Activated T-cell treated with anti-CD3 and anti-CD28 coated beads, Interleukin-2, amount 50 U/mL, for 72 hours (primary cell): ENCODE measurements around the gene PROZ. TPM values are rescaled to one million over a fixed set of nuclear protein-coding genes. Genes with fewer than 3 reads are reported as not detected.
A peak's percentile ranks its signal among the peaks of the same experiment; 100 is the strongest.
"Not testable (repeated sequence)": the region's sequence is repeated elsewhere in the genome, so short reads cannot be mapped to it uniquely, and the experiment has no call there.

Experiments used
- ATAC-seq, 2 donors: fragments of 150-1000 bp; cut with Tn5 transposase; replicated peaks in 1 of 2; 2 replicates each; pipeline ENCODE4 v1.10.0; 2021; ENCODE audit warnings: moderate library complexity in 2 of 2, mild to moderate bottlenecking in 1 of 2
- DNase-seq, 2 donors: peaks; one replicate each; pipeline ENCODE4 v3.0.0; 2021 to 2022; ENCODE audit warnings: mixed read lengths in 1 of 2
- H3K27ac Mint-ChIP-seq: one replicate; pipeline ENCODE4 v1.8.0; 2022; ENCODE audit warnings: mild to moderate bottlenecking, moderate library complexity, mixed read lengths
- H3K27me3 Mint-ChIP-seq: one replicate; pipeline ENCODE4 v1.8.0; 2022; ENCODE audit warnings: low read depth, mixed read lengths
- H3K36me3 Mint-ChIP-seq, 2 donors: one replicate each; pipeline ENCODE4 v1.8.0; 2022; ENCODE audit warnings: mixed read lengths in 2 of 2, mild to moderate bottlenecking in 1 of 2; ENCODE audit not compliant: insufficient read depth in 2 of 2
- H3K4me1 Mint-ChIP-seq: one replicate; pipeline ENCODE4 v1.8.0; 2022; ENCODE audit warnings: low read depth, mixed read lengths
- H3K4me3 Mint-ChIP-seq, 2 donors: one replicate each; pipeline ENCODE4 v1.8.0; 2022; ENCODE audit warnings: mild to moderate bottlenecking in 2 of 2, mixed read lengths in 2 of 2, moderate library complexity in 2 of 2
- H3K9me3 Mint-ChIP-seq, 2 donors: one replicate each; pipeline ENCODE4 v1.8.0; 2022; ENCODE audit warnings: mixed read lengths in 2 of 2
- total RNA-seq, 2 donors: library from RNA; stranded (reverse); gene quantifications; one replicate each; pipeline ENCODE4 v1.2.3, GENCODE V29; 2022

Gene PROZ
- total RNA-seq, 2 donors from 2014 or later, result not detected

DNA sequence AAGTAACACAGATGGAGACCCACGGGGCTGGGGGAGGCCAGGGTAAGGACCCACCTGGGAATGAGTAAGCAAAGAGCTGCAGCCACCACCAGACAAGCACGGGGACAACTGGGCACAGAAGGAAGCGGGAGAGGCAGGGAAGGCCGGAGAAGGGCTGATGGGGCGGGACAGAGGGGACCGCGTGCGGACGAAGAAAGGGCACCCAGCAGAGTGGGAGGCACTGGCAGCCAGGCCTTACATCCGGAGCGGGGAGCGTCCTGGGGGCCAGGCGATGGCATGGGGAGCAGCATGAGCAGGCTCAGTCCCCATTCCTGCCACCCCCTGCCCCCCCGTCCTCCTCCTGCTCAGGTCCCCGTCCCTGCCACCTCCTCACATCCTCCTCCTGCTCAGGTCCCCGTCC, 3.0 kb downstream of the PROZ start:
- DNase-seq (no peak), ATAC-seq (peak in 1 of 2 donors; percentile 19)
- H3K9me3 Mint-ChIP-seq, result peaks cover 0 to 2% of the 10 kb centered on the region in 2 donors
- peaks cover 13% of the 10 kb centered on the region for H3K4me1 Mint-ChIP-seq
- no peak overlapping the region for H3K27ac Mint-ChIP-seq
- peak overlapping the region; percentile 52 to 58 for H3K4me3 Mint-ChIP-seq
- H3K36me3 Mint-ChIP-seq, result peaks cover 1 to 4% of the 10 kb centered on the region in 2 donors
- H3K27me3 Mint-ChIP-seq, result no peaks in the 10 kb centered on the region

GRCh38 chr13:113161975-113162374, 3.5 kb downstream of the PROZ start:
- not testable (repeated sequence) for H3K27ac Mint-ChIP-seq, ATAC-seq, H3K9me3 Mint-ChIP-seq, DNase-seq, H3K27me3 Mint-ChIP-seq, H3K4me3 Mint-ChIP-seq, H3K36me3 Mint-ChIP-seq
- peaks cover 16% of the 10 kb centered on the region for H3K4me1 Mint-ChIP-seq

DNA sequence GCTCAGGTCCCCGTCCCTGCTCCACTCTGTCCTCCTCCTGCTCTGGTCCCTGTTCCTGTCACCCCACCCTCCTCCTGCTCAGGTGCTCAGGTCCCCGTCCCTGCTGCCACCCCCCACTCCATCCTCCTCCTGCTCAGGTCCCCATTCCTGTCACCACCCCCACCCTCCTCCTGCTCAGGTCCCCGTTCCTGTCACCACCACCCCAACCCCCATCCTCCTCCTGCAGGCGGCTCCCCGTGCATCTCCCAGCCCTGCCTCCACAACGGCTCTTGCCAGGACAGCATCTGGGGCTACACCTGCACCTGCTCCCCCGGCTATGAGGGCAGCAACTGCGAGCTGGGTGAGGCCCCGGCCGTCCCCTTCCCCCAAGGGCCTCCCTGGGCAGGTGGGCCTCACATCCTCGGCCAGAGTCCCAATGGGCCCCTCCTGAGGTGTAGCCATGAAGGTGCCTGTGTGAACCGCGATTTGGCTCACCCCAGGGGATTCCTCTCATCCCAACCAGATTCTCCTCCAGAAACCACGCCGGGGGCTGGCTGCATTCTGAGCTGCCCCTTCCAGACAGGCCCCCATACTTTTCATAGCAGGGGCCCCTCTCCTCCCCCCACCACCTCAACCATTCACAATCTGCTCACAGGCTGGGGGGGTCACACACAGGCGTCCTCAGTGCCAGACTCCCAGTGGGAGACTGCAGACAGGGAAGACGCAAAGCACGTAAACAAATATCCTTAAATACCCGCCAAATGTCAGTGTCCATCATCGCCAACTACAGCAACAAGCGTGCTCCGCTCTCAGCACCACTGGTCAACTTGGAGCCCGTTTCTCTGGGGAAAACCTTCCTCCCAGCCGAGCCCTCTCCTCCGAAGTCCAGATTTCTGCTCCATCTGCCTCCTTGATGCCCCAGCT, 4.6 kb downstream of the PROZ start:
- Mint-ChIP-seq H3K4me3 (peak overlapping the region; percentile 38 to 54), H3K9me3 (peaks cover 0 to 2% of the 10 kb centered on the region in 2 donors), H3K36me3 (peaks cover 2 to 4% of the 10 kb centered on the region in 2 donors), H3K27me3 (no peaks in the 10 kb centered on the region), H3K4me1 (peaks cover 16% of the 10 kb centered on the region), H3K27ac (peak overlapping the region; percentile 21)
- peak; percentile 27 to 46 for ATAC-seq
- DNase-seq, result no peak

DNA sequence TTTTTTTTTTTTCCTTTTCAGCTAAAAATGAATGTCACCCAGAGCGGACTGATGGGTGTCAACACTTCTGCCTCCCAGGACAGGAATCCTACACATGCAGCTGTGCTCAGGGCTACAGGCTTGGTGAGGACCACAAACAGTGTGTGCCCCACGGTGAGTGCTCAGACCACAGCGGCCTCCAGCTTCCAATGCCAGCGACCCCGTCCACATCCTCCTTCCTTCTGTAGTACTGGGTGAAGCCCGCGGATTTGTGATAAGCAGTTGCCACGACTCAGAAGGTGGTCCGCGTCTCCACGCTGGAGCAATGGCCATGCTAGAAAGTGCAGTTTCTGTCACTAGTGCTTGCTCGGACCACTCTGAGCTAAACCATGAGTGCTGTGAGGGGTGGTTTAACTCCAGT, 6.0 kb downstream of the PROZ start:
- Mint-ChIP-seq H3K9me3 (peaks cover 2% of the 10 kb centered on the region in 2 donors), H3K4me3 (no peak overlapping the region), H3K27ac (no peak overlapping the region), H3K4me1 (peaks cover 16% of the 10 kb centered on the region), H3K36me3 (peaks cover 8 to 18% of the 10 kb centered on the region in 2 donors), H3K27me3 (no peaks in the 10 kb centered on the region)
- no peak for ATAC-seq
- DNase-seq, result no peak

DNA sequence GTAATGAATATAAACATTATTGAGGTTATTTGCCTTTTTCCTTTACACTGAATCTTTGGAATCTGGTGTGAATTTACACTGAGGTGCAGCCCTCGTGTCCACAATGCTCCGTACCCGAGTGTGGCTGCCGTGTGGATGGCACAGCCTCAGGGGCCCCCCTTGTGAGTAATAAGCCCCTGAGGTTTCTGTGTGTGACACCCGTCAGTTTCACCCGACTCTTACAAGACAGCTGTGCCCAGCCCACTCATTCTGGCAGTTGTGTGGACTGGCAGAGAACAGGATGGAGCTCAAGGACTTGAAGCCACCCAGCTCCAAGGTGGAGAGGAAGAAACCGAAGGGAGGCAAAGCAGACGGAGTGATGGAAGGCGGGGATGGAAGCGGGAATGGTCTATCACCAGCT, 7.8 kb downstream of the PROZ start:
- Mint-ChIP-seq H3K4me3 (no peak overlapping the region), H3K4me1 (peaks cover 11% of the 10 kb centered on the region), H3K9me3 (peaks cover 2% of the 10 kb centered on the region in 2 donors), H3K27me3 (no peaks in the 10 kb centered on the region), H3K36me3 (peaks cover 8 to 23% of the 10 kb centered on the region in 2 donors), H3K27ac (no peak overlapping the region)
- DNase-seq, result peak in 1 of 2 donors; percentile 19
- peak; percentile 69 to 76 for ATAC-seq

GRCh38 chr13:113166681-113167080, 8.2 kb downstream of the PROZ start:
- Mint-ChIP-seq H3K4me3 (no peak overlapping the region), H3K36me3 (peaks cover 8 to 23% of the 10 kb centered on the region in 2 donors), H3K4me1 (peaks cover 8% of the 10 kb centered on the region), H3K27me3 (no peaks in the 10 kb centered on the region), H3K9me3 (peaks cover 2% of the 10 kb centered on the region in 2 donors), H3K27ac (no peak overlapping the region)
- DNase-seq, result no peak
- ATAC-seq, result peak in 1 of 2 donors; percentile 5

DNA sequence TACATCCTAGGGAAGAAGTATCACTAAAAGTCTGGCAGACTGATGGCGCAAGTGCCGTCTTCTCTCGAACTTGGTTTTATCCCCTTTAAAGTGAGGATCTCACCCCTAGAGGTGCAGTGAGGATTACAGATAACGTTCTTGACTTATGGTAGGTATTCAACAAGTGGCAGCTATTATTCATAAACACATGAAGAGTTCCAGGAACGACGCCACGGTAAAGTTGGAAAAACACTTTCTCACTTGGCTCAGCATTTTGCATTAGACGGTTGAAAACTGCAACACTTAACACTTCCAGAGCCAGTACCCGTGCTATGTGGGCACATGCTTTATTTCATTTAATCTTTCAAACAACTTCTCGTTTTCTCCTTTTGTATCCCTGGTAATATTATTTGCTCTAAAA, 8.7 kb downstream of the PROZ start:
- Mint-ChIP-seq H3K4me3 (no peak overlapping the region), H3K36me3 (peaks cover 8 to 23% of the 10 kb centered on the region in 2 donors), H3K27me3 (no peaks in the 10 kb centered on the region), H3K4me1 (peaks cover 8% of the 10 kb centered on the region), H3K27ac (no peak overlapping the region), H3K9me3 (peaks cover 2% of the 10 kb centered on the region in 2 donors)
- DNase-seq, result no peak
- ATAC-seq, result no peak

DNA sequence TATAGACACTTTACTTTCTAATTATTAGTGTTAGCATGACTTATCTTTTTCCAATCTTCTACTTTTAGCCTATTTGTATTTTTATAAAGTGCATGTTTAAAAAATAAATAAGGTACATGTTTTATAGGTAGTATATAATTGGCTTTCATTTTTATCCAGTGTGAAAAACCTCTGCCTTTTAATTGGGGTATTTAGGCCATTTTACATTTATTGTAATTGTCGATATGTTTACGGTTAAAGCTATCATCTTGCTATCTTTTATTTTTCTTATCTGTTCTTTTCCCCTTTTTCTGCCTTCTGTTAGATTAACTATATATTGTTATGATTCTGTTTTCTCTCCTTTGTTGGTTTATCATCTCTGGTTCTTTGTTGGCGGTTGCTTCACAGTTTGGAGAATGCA, 9.1 kb downstream of the PROZ start:
- Mint-ChIP-seq H3K27me3 (no peaks in the 10 kb centered on the region), H3K9me3 (peaks cover 2% of the 10 kb centered on the region in 2 donors), H3K4me3 (no peak overlapping the region), H3K4me1 (peaks cover 8% of the 10 kb centered on the region), H3K36me3 (peaks cover 8 to 23% of the 10 kb centered on the region in 2 donors), H3K27ac (no peak overlapping the region)
- ATAC-seq, result no peak
- no peak for DNase-seq

DNA sequence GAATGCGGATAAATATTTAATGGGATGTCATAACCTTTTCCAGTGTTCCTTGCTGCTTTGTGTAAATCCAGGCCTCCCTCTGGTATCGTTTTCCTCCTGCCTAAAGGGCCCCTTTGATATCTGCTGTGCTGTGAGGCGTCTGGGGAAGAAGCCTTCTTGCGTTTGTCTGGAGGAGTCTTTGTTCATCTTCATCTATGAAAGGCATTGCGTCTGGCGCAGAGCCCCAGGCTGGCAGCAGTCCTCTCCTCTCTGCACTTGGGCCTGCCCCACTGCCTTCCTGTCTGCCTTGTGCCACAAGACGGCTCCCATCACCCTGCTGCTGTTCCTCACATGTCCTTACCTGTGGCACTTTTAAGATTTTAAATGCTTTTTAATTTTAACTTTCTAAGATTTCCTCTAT, 9.8 kb downstream of the PROZ start:
- Mint-ChIP-seq H3K27ac (no peak overlapping the region), H3K9me3 (peaks cover 2% of the 10 kb centered on the region in 2 donors), H3K4me1 (peaks cover 8% of the 10 kb centered on the region), H3K36me3 (peaks cover 8 to 23% of the 10 kb centered on the region in 2 donors), H3K4me3 (no peak overlapping the region), H3K27me3 (no peaks in the 10 kb centered on the region)
- DNase-seq (no peak), ATAC-seq (no peak)

GRCh38 chr13:113169277-113170272, 11.1 kb downstream of the PROZ start:
- Mint-ChIP-seq H3K4me1 (peaks cover 8% of the 10 kb centered on the region), H3K4me3 (no peak overlapping the region), H3K36me3 (peaks cover 8 to 27% of the 10 kb centered on the region in 2 donors), H3K27me3 (no peaks in the 10 kb centered on the region), H3K27ac (peak overlapping the region; percentile 44), H3K9me3 (peaks cover 2% of the 10 kb centered on the region in 2 donors)
- DNase-seq (no peak), ATAC-seq (no peak)

DNA sequence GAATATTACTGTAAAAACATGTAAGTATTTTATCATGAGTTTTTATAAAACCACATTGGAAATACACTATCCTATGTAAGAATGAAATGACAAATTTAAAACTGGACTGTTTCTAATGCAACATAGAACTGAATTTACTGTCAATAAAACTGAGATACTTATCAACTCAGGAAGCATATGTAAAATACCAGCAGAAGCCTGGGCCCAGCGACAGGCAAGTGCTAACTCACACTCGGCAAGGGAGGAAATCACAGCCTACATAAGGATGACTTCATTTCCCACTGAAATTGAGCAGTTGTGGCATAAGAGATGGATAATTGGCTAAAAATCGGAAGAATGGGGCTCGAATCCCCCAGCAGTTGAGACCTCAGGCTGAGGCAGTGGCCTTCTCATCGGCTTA, 12.1 kb downstream of the PROZ start:
- DNase-seq (no peak), ATAC-seq (no peak)
- H3K27me3 Mint-ChIP-seq, result no peaks in the 10 kb centered on the region
- peaks cover 2% of the 10 kb centered on the region in 2 donors for H3K9me3 Mint-ChIP-seq
- H3K27ac Mint-ChIP-seq, result no peak overlapping the region
- no peak overlapping the region for H3K4me3 Mint-ChIP-seq
- H3K4me1 Mint-ChIP-seq, result peaks cover 8% of the 10 kb centered on the region
- peaks cover 8 to 29% of the 10 kb centered on the region in 2 donors for H3K36me3 Mint-ChIP-seq

DNA sequence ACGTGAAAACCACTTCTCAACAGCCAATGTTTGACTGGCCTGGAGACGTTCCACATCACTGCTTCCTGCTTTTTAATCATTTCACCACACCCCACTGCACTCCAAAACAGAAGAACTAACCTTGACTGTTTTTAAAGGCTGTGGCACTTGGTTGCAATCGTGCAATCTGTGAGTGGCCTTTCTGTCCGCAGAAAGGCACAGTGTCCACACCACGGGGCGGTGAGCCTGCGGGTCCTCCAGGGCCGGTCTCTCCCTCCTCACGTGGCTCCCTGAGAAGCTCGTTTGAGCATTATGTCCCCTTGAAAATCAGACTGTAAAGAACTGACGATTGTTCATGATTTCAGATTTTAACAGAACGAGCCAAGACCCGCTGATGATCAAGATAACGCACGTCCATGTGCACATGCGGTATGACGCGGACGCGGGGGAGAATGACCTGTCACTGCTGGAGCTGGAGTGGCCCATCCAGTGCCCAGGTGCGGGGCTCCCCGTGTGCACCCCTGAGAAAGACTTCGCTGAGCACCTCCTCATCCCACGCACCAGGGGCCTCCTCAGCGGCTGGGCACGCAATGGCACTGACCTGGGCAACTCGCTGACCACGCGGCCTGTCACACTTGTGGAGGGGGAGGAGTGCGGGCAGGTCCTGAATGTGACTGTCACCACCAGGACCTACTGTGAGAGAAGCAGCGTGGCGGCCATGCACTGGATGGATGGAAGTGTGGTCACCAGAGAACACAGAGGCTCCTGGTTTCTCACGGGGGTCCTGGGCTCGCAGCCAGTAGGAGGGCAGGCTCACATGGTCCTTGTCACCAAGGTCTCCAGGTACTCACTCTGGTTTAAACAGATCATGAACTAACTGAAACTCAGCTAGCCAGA, 13.0 kb downstream of the PROZ start:
- peaks cover 2% of the 10 kb centered on the region in 2 donors for H3K9me3 Mint-ChIP-seq
- peaks cover 7% of the 10 kb centered on the region for H3K4me1 Mint-ChIP-seq
- no peaks in the 10 kb centered on the region for H3K27me3 Mint-ChIP-seq
- ATAC-seq, result no peak
- H3K4me3 Mint-ChIP-seq, result no peak overlapping the region
- no peak overlapping the region for H3K27ac Mint-ChIP-seq
- peaks cover 10 to 38% of the 10 kb centered on the region in 2 donors for H3K36me3 Mint-ChIP-seq
- no peak for DNase-seq
